GM12892 (cell line): Measurements from ENCODE around the gene IFT27.

Source experiments
- POLR2A ChIP-seq: IDR thresholded peaks from 2 replicates; pipeline ENCODE4 v1.6.1; 2011; ENCODE audit warnings: low read depth, low read length, control low read depth
- POLR2AphosphoS5 ChIP-seq: IDR thresholded peaks from 2 replicates; pipeline ENCODE4 v1.6.1; 2011; ENCODE audit warnings: low read depth, low read length, control low read depth

GRCh38 chr22:36808721-36809344 is 32.9 kb upstream of the IFT27 start:
- TF ChIP-seq POLR2A (no peak), POLR2AphosphoS5 (no peak)
